Nephron (organoid): ENCODE data around the gene ZNF318.
"Not testable (repeated sequence)": the region's sequence is repeated elsewhere in the genome, so short reads cannot be mapped to it uniquely, and the experiment has no call there.

Source experiments
- H3K27ac Mint-ChIP-seq, 3 experiments: 2 replicates each; pipeline ENCODE4 v1.8.0; 2020; ENCODE audit warnings: mixed read lengths in 3 of 3, mild to moderate bottlenecking in 2 of 3, moderate library complexity in 1 of 3
- H3K27me3 Mint-ChIP-seq: 2 replicates; pipeline ENCODE4 v1.8.0; 2021; ENCODE audit warnings: low read depth, mild to moderate bottlenecking, moderate library complexity, mixed read lengths
- H3K36me3 Mint-ChIP-seq: 2 replicates; pipeline ENCODE4 v1.8.0; 2020; ENCODE audit warnings: low read depth, mixed read lengths
- H3K4me1 Mint-ChIP-seq: 2 replicates; pipeline ENCODE4 v1.8.0; 2020; ENCODE audit warnings: mixed read lengths
- H3K4me3 Mint-ChIP-seq, 3 experiments: 2 replicates each; pipeline ENCODE4 v1.8.0; 2020; ENCODE audit warnings: mild to moderate bottlenecking in 3 of 3, mixed read lengths in 3 of 3, moderate library complexity in 2 of 3
- H3K9me3 Mint-ChIP-seq: 2 replicates; pipeline ENCODE4 v1.8.0; 2020; ENCODE audit warnings: mixed read lengths
- TF ChIP-seq, protein P1 (sequence below), 3 experiments: fragments of 200-600 bp; sonication (generic); IDR thresholded peaks; one replicate each; pipeline ENCODE4 v1.5.0; 2021; ENCODE audit warnings: antibody characterized with exemption in 3 of 3; ENCODE audit not compliant: unreplicated experiment in 3 of 3

ZNF318 gene, protein sequence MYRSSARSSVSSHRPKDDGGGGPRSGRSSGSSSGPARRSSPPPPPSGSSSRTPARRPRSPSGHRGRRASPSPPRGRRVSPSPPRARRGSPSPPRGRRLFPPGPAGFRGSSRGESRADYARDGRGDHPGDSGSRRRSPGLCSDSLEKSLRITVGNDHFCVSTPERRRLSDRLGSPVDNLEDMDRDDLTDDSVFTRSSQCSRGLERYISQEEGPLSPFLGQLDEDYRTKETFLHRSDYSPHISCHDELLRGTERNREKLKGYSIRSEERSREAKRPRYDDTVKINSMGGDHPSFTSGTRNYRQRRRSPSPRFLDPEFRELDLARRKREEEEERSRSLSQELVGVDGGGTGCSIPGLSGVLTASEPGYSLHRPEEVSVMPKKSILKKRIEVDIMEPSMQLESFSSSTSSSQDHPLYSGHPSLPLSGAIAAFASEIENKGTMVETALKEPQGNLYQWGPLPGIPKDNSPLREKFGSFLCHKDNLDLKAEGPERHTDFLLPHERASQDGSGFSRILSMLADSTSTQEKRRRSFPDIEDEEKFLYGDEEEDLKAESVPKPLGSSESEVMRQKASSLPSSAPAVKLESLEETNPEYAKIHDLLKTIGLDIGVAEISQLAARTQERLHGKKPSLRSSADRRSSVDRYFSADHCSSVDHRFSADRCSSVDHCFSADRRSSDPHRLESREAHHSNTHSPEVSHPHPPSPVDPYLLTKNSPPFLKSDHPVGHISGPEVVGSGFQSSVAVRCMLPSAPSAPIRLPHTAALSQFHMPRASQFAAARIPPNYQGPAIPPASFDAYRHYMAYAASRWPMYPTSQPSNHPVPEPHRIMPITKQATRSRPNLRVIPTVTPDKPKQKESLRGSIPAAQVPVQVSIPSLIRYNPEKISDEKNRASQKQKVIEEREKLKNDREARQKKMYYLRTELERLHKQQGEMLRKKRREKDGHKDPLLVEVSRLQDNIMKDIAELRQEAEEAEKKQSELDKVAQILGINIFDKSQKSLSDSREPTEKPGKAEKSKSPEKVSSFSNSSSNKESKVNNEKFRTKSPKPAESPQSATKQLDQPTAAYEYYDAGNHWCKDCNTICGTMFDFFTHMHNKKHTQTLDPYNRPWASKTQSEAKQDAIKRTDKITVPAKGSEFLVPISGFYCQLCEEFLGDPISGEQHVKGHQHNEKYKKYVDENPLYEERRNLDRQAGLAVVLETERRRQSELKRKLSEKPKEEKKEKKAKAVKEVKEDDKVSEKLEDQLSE (N-terminal part only)

DNA sequence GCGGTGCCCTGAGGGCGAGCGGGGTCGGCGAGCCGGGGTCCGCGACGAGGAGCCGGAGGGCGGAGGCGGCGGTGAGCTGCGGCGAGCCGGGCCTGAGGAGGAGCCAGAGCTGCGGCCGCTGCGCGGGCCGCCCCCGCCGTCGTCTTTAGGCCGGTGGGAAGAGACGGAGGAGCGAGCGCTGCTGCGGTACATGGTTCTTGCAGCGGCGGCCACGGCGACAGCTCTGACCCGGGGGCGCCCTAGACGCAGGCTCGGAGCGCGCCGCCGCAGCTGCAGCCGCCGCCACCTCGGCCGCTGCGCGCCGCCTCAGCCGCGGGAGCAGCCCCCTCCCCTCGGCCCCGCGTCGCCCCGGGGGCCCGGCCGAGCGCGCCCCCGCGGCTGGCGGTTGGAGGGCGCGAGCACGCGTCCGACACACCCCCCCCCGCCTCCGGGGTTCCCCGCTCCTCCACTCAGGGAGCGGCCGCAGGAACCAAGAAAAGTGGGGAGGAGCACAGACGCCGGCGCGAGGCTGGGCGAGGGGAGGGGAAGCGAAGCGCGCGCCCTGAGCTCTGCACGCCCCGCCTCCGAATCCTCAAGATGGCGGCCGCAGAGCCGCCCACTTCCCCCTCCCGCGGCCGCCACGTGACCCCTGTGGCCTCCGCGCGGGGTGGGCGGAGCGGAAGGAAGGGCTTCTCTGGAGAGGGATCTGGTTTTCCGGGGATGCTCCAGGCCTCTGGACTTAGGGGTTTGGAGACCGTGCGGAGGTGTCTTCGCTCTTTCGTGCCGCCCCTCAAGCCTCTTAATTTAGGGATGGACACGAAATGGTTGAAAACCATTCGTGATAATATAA lies at the start of gene ZNF318:
ZNF318 (minus strand) TSS at position 474 of the 829 bp plus-strand sequence; CDS start at position 192, 282 bp downstream.
- Mint-ChIP-seq H3K27ac (peak within 1 kb of the TSS; percentile 94 to 97 (median 95)), H3K4me3 (peak within 1 kb of the TSS; percentile 88 to 98 (median 96)), H3K36me3 (peaks cover 16% of the 10 kb centered on the region), H3K9me3 (no peaks in the 10 kb centered on the region), H3K4me1 (peaks cover 31% of the 10 kb centered on the region), H3K27me3 (no peaks in the 10 kb centered on the region)
- TF ChIP-seq, protein P1, sequence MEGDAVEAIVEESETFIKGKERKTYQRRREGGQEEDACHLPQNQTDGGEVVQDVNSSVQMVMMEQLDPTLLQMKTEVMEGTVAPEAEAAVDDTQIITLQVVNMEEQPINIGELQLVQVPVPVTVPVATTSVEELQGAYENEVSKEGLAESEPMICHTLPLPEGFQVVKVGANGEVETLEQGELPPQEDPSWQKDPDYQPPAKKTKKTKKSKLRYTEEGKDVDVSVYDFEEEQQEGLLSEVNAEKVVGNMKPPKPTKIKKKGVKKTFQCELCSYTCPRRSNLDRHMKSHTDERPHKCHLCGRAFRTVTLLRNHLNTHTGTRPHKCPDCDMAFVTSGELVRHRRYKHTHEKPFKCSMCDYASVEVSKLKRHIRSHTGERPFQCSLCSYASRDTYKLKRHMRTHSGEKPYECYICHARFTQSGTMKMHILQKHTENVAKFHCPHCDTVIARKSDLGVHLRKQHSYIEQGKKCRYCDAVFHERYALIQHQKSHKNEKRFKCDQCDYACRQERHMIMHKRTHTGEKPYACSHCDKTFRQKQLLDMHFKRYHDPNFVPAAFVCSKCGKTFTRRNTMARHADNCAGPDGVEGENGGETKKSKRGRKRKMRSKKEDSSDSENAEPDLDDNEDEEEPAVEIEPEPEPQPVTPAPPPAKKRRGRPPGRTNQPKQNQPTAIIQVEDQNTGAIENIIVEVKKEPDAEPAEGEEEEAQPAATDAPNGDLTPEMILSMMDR (IDR thresholded peaks at IDR 0.05; ENCODE audit: unreplicated experiment in 3 of 3) = no peak

DNA sequence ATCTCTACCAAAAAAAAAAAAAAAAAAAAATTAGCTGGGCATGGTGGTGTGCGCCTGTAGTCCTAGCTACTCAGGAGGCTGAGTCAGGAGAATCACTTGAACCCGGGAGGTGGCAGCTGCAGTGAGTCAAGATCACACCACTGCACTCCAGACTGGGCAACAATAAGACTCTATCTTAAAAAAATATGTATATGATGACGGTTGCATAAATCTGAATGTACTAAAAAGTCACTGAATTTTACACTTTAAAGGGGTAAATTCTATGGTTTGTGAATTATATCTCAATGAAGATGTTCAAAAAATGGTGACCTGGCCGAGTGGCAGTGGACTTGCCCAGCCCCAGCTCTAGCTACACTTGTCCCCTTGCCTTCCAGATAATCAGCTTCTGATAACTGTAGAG lies 47.5 kb upstream of the ZNF318 start:
- no peak overlapping the region for H3K27ac Mint-ChIP-seq
- H3K27me3 Mint-ChIP-seq = peaks cover 41% of the 10 kb centered on the region
- no peaks in the 10 kb centered on the region for H3K36me3 Mint-ChIP-seq
- no peak overlapping the region for H3K4me3 Mint-ChIP-seq
- peaks cover 2% of the 10 kb centered on the region for H3K9me3 Mint-ChIP-seq
- H3K4me1 Mint-ChIP-seq = no peaks in the 10 kb centered on the region
- TF ChIP-seq, protein P1 (IDR thresholded peaks at IDR 0.05; ENCODE audit: unreplicated experiment in 3 of 3) = no peak

DNA sequence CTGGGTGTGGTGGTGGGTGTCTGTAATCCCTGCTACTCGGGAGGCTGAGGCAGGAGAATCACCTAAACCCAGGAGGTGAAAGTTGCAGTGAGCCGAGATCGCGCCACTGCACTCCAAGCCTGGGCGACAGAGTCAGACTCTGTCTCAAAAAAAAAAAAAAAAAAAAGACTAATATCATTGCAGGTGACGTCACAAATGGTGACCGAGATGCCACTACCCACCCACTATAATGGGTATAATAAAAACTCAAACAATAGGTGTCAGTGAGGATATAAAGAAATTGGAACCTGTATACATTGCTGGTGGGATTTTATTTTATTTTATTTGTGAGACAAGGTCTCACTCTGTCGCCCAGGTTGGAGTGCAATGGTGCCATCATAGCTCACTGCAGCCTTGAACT lies 45.8 kb upstream of the ZNF318 start:
- peaks cover 41% of the 10 kb centered on the region for H3K27me3 Mint-ChIP-seq
- not testable (repeated sequence) for H3K9me3 Mint-ChIP-seq, H3K4me3 Mint-ChIP-seq, H3K27ac Mint-ChIP-seq, H3K36me3 Mint-ChIP-seq, H3K4me1 Mint-ChIP-seq

DNA sequence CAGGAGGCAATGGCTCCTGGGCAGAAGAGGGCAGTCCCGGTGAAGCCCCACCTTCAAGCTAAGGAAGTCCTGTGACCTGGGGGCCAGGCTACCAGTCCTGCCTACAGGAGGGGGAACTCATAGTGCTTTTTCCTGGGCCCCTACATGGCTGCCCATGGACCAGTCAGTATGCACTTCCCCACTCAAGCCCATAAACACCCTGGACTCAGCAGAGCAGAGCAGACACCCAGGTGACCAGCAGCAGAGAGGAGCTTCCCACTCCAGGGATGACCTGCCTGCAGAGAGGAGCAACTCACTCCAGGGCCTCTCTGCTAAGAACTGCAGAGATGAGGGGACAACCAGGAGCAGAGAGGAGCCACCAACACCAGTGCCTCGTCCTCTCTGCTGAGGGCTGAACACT lies 43.6 kb upstream of the ZNF318 start:
- Mint-ChIP-seq H3K27ac (no peak overlapping the region), H3K4me1 (no peaks in the 10 kb centered on the region), H3K9me3 (no peaks in the 10 kb centered on the region), H3K27me3 (peaks cover 39% of the 10 kb centered on the region), H3K4me3 (no peak overlapping the region), H3K36me3 (no peaks in the 10 kb centered on the region)
- TF ChIP-seq, protein P1 (IDR thresholded peaks at IDR 0.05; ENCODE audit: unreplicated experiment in 3 of 3) = no peak

DNA sequence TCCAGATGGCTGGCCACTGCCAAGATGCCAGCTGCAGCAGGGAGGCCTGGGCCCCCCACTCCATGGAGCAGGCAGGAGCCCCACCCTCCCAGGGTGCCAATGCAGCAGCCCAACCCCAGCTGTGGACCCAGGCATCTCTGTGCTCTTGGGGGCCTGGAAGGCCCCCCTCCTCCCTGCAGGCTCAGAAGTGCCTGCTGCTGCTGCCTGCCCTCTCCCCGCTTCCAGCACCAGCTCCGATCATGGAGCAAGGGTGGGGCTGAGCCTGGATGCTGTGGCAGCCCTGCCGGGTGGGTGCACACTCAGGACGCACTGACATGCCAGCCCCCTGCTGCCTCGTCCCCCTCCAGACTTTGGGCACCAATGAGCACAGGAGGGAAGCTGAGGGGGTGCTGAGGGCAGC lies 43.1 kb upstream of the ZNF318 start:
- Mint-ChIP-seq H3K4me3 (no peak overlapping the region), H3K27ac (no peak overlapping the region), H3K27me3 (peaks cover 36% of the 10 kb centered on the region), H3K36me3 (no peaks in the 10 kb centered on the region), H3K9me3 (no peaks in the 10 kb centered on the region), H3K4me1 (no peaks in the 10 kb centered on the region)
- TF ChIP-seq, protein P1 (IDR thresholded peaks at IDR 0.05; ENCODE audit: unreplicated experiment in 3 of 3) = no peak

DNA sequence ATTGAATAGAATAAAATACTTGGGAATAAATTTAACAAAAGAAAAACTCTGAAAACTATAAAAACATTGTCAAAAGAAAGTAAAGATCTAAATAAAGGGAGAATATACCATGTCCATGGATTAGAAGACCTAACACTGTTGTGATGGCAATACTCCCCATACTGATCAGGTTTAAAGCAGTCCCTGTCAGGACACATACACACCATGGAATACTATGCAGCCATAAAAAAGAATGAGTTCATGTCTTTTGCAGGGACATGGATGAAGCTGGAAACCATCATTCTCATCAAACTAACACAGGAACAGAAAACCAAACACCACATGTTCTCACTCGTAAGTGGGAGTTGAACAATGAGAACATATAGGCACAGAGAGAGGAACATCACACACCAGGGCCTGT lies 41.3 kb upstream of the ZNF318 start:
- H3K4me3 Mint-ChIP-seq, H3K9me3 Mint-ChIP-seq, H3K36me3 Mint-ChIP-seq, H3K27ac Mint-ChIP-seq, H3K4me1 Mint-ChIP-seq: not testable (repeated sequence)
- H3K27me3 Mint-ChIP-seq = peaks cover 22% of the 10 kb centered on the region
